Fibroblast of lung (primary cell): ENCODE results near the gene ARHGAP5.

Experiments used
- CTCF ChIP-seq, 2 donors: IDR thresholded peaks in 1 of 2; conservative IDR thresholded peaks in 1 of 2; 1 replicate in 1 of 2; 2 replicates in 1 of 2; pipeline ENCODE4 v1.5.1; 2011 to 2012; ENCODE audit warnings: low read length in 2 of 2, control low read depth in 1 of 2, inconsistent platforms in 1 of 2, low read depth in 1 of 2, mild to moderate bottlenecking in 1 of 2
- EZH2 ChIP-seq: IDR thresholded peaks from 2 replicates; pipeline ENCODE4 v1.5.1; 2012; ENCODE audit warnings: low read length, control low read depth, mild to moderate bottlenecking; ENCODE audit errors: missing control alignments

GRCh38 chr14:32205984-32206383 lies 128.9 kb downstream of the ARHGAP5 start:
- TF ChIP-seq CTCF (conservative IDR thresholded peaks at IDR 0.05 in 1 of 2, IDR thresholded peaks at IDR 0.05 in 1 of 2; ENCODE audit: low read depth in 1 of 2, low read length in 2 of 2) (no peak), EZH2 (no peak)
